ENCODE measurements around the gene PRSS35. TPM values are rescaled to one million over a fixed set of nuclear protein-coding genes. Genes with fewer than 3 reads are reported as not detected.
"Not testable (repeated sequence)": the region's sequence is repeated elsewhere in the genome, so short reads cannot be mapped to it uniquely, and the experiment has no call there.

The PRSS35 gene
- total RNA-seq, 1 donor from 2014 or later = not detected

DNA sequence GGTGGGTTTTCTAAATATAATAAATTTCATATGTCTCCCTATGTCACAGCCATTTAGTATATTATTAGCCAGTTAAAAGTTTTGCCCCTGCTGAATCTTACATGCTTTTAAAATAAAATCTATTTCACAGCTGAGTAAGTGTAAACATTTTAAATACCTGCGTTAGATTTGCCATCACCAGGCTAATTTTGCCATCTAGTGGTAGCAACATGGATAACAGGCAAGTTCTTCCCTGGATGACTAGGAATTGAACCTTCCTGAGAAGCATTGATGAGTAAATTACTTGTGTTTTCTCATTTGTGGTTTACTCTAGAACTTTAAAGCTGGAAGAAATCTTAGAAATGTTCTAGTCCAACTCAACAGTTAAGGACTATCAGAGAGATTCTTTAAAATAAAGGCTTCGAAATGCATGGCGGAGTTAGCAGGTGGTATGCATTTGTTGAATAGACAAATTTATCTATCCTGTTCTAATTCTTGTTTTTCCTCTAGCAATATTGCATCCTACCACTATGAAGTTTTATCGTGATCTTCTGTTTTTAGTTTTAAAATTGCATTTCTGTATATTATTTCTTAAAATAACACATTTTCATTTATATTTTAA, 2.6 kb downstream of the PRSS35 start:
- intact Hi-C loops (cut with micrococcal nuclease) = loop anchor here (1.0 to 2.0 kb wide), 4 partner anchors 97 to 1244 kb away; partner anchors contain the start of gene DOP1A

DNA sequence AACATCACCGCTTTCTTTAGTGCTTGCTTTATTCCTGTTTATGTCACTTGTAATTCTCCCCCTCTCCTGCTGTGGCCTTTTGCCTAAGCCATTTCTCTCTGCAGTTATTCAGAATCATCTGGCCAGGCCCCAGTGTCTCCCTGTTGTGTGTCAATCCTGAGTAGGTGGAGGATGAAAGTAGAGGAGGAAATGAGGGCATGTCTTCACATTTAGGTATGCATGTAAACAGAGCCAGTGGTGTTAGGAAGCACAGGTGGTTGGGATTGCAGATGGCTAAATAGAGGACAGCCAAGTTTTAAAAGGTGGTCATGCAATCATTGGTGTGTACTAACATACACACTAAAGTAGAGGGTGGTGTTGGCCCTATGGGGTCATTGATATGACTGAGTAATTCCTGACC, 5.2 kb downstream of the PRSS35 start:
- intact Hi-C loops (cut with micrococcal nuclease) = no loop called here

DNA sequence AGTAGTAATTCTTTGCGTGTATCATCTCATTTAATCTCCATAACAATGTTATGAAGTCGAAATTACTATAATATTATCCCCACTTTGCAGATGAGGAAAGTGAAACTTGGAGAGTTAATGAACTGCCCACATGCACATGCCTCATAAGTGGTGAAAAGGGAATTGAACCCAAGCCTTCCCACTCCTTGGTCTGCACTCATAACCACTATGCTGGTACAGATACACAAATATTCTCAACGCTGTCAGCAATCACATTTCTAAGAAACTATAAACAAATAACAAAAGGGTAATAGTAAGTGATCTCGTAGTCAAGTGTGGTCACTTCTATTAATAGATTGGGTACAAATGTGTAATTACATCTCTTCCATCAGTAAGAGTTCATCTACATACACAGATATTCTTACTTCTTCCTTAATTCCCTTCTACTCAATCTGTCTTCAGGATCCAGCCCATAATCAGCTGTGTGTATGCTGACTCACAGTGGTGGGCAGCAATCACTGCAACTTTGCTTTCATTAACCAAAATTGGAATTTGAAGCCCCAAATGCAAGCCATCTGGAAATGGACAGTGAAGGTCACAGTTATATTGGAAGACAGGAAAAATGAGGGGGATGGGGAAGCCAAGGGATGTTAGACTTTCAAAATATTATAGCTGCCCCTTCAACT, 6.6 kb downstream of the PRSS35 start:
- intact Hi-C loops (cut with micrococcal nuclease) = no loop called here

DNA sequence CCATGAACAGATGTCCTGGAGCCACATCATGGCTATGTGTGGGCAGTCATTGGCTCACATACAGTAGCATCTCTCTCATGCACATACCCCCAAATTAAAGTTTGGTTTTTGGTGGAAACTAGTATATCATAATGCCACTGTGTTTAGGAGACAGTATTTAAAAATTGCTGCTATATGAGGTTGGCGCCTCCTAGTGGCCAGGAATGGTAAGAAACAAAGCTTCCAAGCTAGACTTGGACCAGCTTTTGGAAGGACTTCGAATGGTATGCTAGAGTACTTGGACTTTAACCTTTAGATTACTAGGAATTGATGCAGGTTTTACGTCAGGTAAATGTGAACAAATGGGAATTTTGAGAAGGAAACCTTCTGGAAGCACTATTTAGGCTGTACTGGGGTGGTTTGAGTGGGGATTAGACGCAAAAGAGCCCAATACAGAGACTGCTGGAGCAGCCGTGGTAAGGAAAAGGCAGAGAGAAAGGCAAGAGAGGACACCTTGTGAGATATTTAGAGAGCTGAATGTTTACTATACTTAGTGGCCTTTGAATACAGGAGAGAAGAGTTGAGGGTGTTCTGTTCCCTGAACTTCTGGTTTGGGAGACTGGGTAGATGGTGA, 23.8 kb downstream of the PRSS35 start:
- intact Hi-C loops (cut with micrococcal nuclease) = loop anchor here (1.0 kb wide), 2 partner anchors 314 to 469 kb away; partner anchors contain the start of gene DOP1A

DNA sequence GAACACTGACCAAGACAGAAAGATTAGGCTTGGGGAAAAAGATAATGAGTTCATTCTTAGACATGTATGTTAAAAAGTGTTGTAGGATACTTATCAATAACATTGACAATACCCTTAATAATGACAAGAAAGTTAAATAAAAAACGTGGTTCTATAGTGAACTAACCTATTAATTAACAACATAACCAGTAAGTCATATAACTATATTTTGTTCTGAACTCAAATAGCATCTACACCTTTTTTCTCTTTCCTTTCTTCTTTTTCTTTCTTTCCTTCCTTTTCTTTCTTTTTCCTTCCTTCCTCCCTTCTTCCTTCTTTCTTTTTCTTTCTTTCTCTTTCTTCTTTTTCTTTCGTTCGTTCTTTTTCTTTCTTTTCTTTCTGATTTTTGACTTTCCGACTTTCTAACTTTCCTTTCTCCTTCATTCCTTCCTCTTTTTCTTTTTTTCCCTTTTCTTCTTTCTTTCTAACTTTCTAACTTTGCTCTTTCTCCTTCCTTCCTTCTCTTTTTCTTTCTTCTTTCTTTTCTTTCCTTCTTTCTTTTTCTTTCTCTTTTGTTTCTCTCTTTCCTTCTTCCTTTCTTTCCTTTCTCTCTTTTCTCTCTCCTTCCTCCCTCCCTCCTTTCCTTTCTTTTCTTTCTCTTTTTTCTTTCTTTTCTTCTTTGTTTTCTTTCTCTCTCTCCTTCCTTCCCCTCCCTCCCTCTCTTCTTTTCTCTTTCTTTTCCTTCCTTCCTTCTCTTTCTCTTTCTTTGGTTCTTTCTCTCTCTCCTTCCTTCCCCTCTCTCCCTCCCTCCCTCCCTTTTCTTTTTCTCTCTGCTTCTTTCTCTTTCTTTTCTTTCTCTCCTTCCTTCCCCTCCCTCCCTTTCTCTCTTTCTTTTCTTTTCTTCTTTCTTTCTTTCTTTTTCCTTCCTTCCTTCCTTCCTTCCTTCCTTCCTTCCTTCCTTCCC, 24.6 kb downstream of the PRSS35 start:
- intact Hi-C loops (cut with micrococcal nuclease) = loop anchor here (1.0 kb wide), 2 partner anchors 315 to 470 kb away; partner anchors contain the start of gene DOP1A

DNA sequence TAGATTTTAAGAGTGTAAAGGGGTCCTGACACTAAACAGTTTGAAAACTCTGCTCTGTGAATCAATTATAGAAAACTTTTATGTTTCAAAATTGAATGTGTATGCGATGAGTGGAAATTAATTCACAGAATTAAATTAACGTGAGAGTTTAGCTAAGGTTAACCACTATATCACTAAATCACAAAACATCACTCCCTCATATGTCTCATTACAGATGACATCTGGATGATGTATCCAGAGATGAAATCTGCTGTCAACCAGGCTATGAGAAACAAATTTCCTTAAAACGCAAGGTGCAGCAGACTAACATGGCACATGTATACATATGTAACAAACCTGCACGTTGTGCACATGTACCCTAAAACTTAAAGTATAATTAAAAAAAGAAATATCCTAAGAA, 27.3 kb downstream of the PRSS35 start:
- intact Hi-C loops (cut with micrococcal nuclease) = no loop called here

DNA sequence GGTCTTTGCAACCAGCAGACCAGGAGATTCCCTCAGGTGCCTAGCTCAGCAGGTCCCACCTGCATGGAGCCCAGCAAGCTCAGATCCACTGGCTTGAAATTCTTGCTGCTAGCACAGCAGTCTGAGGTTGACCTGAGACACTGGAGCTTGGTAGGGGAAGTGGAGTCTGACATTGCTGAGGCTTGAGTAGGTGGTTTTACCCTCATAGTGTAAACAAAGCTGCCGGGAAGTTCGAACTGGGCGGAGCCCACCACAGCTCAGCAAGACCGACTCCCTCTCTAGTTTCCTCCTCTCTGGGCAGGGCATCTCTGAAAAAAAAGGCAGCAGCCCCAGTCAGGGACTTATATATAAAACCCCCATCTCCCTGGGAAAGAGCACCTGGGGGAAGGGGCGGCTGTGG, 34.3 kb downstream of the PRSS35 start:
- intact Hi-C loops (cut with micrococcal nuclease) = no loop called here

DNA sequence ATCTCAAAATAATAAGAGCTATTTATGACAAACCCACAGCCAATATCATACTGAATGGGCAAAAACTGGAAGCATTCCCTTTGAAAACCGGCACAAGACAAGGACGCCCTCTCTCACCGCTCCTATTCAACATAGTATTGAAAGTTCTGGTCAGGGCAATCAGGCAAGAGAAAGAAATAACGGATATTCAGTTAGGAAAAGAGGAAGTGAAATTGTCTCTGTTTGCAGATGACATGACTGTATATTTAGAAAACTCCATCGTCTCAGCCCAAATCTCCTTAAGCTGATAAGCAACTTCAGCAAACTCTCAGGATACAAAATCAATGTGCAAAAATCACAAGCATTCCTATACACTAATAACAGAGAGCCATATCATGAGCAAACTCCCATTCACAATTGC, 38.1 kb downstream of the PRSS35 start:
- intact Hi-C loops (cut with micrococcal nuclease) = not testable (repeated sequence)

DNA sequence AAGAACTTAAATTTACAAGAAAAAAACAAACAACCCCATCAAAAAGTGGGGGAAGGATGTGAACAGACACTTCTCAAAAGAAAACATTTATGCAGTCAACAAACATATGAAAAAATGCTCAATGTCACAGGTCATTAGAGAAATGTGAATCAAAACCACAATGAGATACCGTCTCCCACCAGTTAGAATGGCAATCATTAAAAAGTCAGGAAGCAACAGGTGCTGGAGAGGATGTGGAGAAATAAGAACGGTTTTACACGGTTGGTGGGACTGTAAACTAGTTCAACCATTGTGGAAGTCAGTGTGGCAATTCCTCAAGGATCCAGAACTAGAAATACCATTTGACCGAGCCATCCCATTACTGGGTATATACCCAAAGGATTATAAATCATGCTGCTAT, 39.4 kb downstream of the PRSS35 start:
- intact Hi-C loops (cut with micrococcal nuclease) = not testable (repeated sequence)

DNA sequence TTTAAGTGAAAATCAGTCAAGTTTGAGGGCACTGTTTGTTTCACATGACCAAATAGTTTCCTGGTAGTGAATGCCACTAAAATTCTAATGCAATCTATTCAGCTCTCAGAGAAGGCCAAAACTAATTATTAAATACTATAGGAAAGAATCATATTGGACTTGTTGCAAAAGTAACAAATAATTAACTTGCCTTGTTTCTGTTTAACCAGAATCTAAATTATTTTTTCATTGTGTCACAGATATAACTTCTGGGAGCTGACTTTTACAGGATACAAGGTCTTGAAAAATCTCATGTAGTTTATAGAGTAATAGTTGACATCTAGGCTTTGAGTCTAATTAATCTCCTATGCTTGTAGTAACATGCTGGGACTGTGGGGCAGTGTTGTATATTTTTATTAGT, 44.5 kb downstream of the PRSS35 start:
- intact Hi-C loops (cut with micrococcal nuclease) = no loop called here

DNA sequence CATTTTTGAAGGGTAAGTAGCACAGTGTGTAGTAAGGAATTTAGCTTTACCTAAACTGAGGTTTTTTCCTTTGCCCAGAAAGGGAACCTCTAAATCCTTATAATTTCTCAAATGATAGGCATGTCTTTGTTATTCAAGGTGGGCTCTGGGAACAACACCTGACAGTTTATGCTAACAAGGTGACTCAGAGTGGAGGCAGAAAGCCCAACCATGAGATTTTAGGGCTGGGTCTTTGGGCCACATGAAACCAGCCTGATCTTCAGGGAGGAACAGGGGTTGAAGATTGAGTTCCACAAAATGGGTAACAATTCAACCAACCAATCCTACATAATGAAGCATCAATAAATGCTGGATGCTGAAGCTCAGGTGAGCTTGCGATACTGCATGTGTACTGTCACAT, 46.6 kb downstream of the PRSS35 start:
- intact Hi-C loops (cut with micrococcal nuclease) = no loop called here

DNA sequence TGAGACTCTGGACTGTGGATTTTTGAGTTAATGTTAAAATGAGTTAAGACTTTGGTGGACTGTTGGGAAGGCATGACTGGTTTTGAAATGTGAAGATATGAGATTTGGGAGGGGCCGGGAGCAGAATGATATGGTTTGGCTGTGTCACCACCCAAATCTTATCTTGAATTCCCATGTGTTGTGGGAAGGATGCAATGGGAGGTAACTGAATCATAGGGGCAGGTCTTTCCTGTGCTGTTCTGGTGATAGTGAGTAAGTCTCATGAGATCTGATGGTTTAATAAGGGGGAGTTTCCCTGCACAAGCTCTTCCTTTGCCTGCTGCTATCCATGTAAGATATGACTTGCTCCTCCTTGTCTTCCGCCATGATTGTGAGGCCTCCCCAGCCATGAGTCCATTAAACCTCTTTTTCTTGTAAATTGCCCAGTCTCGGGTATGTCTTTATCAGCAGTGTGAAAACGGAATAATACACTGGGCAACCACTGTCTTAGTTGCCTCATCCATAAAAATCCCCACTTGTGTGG, 59.4 kb downstream of the PRSS35 start:
- intact Hi-C loops (cut with micrococcal nuclease) = not testable (repeated sequence)

DNA sequence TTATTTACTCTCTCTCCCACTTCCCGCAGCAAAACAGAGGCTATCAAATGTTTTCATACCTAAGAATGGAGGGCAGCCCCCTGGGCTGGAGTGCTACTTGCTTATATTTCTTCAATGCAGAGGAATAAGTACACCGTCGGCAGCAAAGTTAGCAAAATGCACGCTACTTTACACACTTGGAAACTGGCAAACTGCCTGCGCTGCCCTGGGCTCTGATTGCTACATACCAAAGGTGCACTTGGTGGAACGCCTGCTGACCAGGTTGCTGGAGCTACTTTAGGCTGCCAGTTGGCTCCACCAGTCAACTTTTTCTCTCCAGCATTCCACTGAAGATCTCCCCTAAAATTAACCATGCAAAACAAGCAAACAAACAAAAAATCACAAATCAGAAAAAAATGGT, 62.4 kb downstream of the PRSS35 start:
- intact Hi-C loops (cut with micrococcal nuclease) = no loop called here

Other genes starting within 250 kb of the PRSS35 start
- 0.07 TPM in 1 of 2 replicates, not detected in the other for gene ME1, start 81.5 kb upstream of the PRSS35 start, total RNA-seq
- gene SNAP91, start 196.6 kb downstream of the PRSS35 start, total RNA-seq = not detected in 2 replicates